SH-SY5Y (cell line): ENCODE results near the gene LAMA5.

ENCODE experiments used
- GATA2 ChIP-seq: IDR thresholded peaks from 2 replicates; pipeline ENCODE4 v1.6.1; 2011; ENCODE audit warnings: mild to moderate bottlenecking, low read depth, low read length
- GATA3 ChIP-seq: IDR thresholded peaks from 2 replicates; pipeline ENCODE4 v1.6.1; 2011; ENCODE audit warnings: low read depth, mild to moderate bottlenecking, low read length, moderate library complexity

DNA sequence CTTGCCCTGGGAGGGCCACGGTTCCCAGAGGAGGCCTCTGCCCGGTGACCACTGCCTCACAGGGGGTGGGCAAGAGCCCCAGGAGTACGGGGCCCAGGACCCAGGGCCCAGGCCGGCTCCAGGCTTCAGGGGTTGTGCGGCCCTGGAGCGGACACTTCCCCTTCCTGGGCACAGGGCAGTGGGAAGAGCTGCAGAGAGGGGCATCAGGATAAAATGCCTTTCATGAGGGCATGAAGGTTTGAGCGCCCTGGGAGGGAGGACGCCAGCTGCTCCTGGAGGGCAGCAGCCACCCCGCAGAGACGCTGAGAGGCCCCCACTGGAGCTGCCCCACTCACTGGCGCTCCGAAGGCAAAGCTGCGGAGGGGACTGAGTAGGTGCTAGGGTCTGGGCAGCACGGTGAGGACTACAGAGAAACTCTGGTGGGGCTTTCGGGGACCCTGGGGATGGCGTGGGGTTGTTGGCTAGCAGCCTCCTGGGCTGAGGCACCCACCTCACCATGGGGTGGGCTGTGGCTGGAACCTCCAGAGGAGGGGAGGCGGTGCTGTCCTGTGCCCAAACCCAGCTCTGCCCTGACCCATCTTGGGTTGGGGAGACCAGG lies 10.4 kb downstream of the LAMA5 start:
- no peak for TF ChIP-seq GATA2
- TF ChIP-seq GATA3: no peak
